ENCODE measurements around the gene JAML.

JAML gene

GRCh38 chr11:118239509-118240205 is 14.8 kb upstream of the JAML start:
- DNase-seq: no peak

GRCh38 chr11:118238929-118239328 is 14.1 kb upstream of the JAML start:
- no peak for DNase-seq

GRCh38 chr11:118238421-118238820 is 13.6 kb upstream of the JAML start:
- DNase-seq: no peak

GRCh38 chr11:118236170-118236569 is 11.4 kb upstream of the JAML start:
- no peak for DNase-seq

- DNase-seq: no peak
Measured at GRCh38 chr11:118234833-118235232, 10.0 kb upstream of the JAML start.

GRCh38 chr11:118233850-118234249 is 9.0 kb upstream of the JAML start:
- no peak for DNase-seq

GRCh38 chr11:118233377-118233776 is 8.6 kb upstream of the JAML start:
- no peak for DNase-seq

- no peak for DNase-seq
Measured at GRCh38 chr11:118232659-118233058, 7.8 kb upstream of the JAML start.

- DNase-seq: no peak
Measured at GRCh38 chr11:118231461-118231860, 6.7 kb upstream of the JAML start.

GRCh38 chr11:118230088-118230487 is 5.3 kb upstream of the JAML start:
- DNase-seq: no peak

- DNase-seq: no peak
Measured at GRCh38 chr11:118229274-118229847, 4.5 kb upstream of the JAML start.

- no peak for DNase-seq
Measured at GRCh38 chr11:118227865-118228785, 3.3 kb upstream of the JAML start.

- DNase-seq: no peak
Measured at GRCh38 chr11:118226781-118227180, 2.0 kb upstream of the JAML start.

GRCh38 chr11:118226296-118226695 is 1.5 kb upstream of the JAML start:
- DNase-seq: no peak

GRCh38 chr11:118223992-118224391 is 819 bp downstream of the JAML start:
- no peak for DNase-seq

- no peak for DNase-seq
Measured at GRCh38 chr11:118223570-118223969, 1.2 kb downstream of the JAML start.

- no peak for DNase-seq
Measured at GRCh38 chr11:118222437-118222836, 2.4 kb downstream of the JAML start.

- DNase-seq: no peak
Measured at GRCh38 chr11:118221419-118221818, 3.4 kb downstream of the JAML start.

GRCh38 chr11:118219732-118220131 is 5.1 kb downstream of the JAML start:
- DNase-seq: no peak

GRCh38 chr11:118219244-118219643 is 5.6 kb downstream of the JAML start:
- DNase-seq: no peak

GRCh38 chr11:118217575-118217974 is 7.2 kb downstream of the JAML start:
- DNase-seq: no peak

- DNase-seq: no peak
Measured at GRCh38 chr11:118216621-118217481, 8.0 kb downstream of the JAML start.

GRCh38 chr11:118215765-118216164 is 9.0 kb downstream of the JAML start:
- DNase-seq: no peak
